Fibroblast of upper back skin (primary cell): ENCODE data around the gene TRIOBP.
"Not testable (repeated sequence)": the region's sequence is repeated elsewhere in the genome, so short reads cannot be mapped to it uniquely, and the experiment has no call there.

ENCODE experiments used
- DNase-seq: peaks from one replicate; pipeline ENCODE4 v3.0.0-alpha.2; 2013

TRIOBP gene

DNA sequence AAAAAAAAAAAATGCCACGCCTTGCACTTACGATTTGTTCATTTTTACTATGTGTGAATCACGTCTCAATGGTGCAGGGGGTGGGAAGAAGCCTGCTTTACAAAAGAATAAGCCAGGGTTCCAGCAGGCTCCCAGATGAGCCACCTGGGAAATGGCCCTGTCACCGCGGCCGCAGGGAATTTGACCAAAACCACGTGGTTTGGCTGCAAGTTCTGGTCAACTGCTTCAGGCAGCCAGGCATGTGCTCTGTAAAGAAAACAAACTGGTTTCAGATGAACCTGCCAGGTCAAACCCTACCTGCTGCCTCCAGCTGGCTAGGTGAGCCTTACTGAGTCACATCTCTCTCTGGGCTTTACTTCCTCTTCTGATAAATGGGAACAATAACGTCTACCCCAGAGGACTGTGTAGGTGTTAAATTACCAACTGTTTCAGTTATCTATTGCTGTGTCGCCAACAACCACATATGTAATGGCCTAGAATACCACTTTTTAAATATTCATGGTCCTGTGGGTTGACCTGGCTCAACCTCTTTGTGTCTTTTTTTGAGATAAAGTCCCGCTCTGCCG, 80.4 kb downstream of the TRIOBP start:
- peak; percentile 64 for DNase-seq

DNA sequence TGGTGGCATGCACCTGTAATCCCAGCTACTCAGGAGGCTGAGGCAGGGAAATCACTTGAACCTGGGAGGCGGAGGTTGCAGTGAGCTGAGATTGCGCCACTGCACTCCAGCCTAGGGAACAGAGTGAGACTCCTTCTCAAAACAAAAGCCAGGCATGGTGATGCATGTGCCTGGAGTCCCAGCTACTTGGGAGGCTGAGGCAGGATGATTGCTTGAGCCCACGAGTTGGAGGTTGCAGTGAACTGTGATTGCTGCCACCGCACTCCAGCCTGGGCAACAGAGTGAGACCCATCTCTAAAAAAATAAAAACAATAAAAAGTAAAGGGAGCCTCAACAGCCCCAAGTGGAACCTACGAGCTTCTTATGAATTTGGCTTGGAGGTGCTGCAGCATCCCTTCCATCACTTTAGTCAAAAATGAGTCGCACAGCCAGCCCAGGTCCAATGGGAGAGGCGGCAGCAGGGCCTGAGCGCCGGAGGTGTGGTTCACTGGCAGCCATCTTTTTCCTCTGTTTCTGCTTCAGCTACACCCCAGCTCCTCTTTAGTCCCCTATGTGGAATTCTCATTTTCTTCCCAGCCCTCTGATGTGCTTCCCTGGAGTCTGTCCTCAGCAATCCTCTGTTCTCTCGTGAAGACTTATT, 81.6 kb downstream of the TRIOBP start:
- no peak for DNase-seq

DNA sequence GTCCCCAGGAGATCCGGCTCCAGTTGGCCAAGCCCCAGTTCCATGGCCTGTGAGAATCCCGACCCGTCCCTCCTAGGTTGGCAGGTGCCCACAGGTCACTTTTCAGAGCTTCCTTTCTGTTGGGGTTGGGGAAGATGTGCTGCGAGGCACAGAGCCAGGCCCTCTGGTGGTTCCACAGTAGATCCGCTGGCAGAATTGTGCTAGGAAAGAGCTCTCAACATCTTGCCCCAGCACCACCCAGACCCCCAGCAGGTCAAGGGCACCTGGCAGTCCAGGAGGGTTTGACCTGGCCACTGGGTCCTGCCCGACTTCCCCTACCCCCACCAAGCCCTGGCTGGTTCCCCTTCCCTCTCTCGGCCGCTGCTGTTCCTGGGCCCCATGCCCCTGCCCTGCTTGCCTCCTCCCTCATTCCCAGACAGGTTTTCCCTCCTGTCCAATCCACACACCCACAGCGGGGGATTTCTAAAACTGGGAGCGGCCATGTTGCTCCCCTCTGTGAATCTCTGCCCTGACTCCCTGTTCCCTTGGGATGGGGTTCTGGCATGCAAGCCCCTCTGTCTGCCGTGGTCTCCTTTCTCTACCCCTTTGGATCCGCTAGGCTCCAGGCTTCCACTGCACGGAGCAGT, 84.7 kb downstream of the TRIOBP start:
- no peak for DNase-seq

DNA sequence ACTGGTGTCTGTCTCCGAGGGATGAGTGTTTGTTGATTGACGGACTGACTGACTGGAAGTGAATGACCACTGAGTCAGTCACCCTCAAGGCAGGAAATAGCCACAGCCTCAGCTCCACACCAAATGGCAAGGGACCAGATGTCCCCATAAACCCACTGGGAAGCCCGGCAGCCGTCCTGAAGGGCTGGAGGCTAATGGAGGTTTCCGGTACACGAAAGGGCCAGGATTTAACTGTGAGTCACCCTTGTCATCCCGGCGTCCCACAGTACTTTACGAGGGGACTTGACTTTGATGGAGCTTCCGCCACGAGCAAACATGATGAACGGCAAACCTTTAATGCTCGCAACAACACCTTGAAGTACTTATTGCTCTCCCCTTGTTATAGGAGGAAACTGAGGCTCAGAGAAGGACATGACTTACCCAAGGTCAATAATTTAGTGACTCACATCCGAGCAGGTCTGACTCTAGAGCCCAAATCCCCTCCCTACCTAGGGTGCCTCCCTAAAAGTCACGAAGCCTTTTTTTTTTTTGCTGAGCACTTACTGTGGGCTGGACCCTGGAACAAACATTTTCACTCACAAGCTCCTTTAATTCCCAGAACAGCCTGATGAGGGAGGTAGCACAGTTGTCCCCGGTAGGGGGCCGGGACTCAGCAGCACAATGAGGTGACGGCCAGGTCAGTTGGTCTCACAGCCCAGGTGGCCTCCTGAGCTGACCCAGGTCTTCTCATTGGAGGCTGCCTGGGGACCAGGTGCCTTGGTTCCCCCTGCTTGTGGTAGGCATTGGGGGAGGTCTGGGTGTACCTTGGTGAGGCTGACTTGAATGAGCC, 85.7 kb downstream of the TRIOBP start:
- DNase-seq, result peak; percentile 34

DNA sequence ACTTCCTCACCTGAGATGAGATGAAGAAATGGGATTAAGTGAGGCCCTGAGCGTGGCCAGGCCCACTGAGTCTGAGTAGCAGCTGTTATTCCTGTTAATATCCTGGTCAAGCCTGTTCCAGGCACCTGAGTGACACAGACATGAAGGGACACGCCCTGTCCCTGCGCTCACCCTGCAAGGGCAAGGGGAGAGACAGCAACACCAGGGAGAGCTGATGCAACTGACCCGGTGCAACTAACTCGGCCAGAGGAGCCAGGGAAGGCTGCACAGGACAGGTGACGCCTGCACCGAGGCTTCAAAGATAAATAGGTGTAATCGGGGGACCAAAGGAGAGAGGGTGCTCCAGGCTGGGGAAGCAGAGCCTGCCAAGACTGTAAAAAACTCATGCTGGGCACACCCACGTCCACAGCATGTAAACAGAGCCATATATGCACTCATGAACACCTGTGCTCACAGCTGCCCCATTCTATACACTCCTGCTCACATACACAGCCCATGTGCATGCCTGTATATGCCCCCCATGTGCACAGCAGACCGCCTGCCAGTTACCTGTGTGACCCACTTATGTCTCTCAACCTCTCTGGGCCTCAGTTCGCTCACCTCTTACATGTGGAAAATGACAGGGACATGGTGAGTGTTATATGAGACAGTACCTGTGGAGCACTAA, 88.1 kb downstream of the TRIOBP start:
- no peak for DNase-seq

DNA sequence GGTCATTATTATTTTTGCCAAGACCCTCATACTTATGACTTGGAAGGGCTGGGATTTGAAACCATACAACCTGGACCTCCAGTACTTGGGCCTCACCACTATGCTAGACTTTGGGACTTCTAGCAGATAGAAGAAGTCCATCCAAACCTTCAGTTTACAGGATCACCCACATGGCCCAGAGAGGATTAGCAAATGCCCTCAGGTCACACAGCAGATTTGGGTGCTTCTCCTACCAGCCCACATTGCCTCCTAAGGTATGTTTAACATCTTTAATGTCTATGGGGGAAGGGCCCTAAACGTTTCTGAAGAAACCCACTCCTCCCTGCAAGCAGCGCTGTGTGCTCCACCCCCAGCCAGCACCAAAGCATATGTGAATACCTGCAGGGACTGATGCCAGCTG, 93.4 kb downstream of the TRIOBP start:
- no peak for DNase-seq

DNA sequence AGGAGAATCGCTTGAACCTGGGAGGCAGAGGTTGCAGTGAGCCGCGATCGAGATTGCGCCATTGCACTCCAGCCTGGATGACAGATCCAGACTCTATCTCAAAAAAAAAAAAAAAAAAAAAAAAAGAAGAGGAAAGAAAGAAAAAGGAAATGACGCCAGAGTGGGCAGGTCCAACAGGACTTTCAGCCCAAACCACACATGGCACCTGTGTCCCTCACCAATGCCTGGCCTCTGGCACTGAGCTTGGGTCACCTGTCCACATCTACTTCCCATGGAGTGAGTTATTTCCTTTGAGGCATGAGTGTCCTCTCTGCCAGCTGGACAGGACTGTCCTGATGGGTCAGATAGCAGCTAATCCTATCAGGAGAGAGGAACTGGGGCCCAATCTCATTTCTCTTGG, 95.6 kb downstream of the TRIOBP start:
- DNase-seq, result no peak

DNA sequence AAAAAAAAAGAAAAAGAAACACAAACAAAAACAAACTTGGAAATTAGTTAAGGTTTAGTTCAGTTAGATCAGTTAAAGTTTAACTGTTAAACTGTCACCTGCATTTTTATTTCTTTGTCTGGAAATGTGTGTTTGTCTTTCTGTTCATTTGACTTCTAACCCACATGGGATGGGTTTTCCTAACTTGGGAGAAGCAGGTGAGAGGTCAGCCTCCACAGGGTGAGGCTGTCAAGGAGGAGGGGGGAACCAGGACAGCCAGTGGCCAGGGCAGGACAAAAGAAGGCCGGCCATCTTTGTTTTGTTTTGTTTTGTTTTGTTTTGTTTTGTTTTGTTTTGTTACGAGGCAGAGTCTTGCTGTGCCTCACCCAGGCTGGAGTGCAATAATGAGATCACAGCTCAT, 97.5 kb downstream of the TRIOBP start:
- no peak for DNase-seq

DNA sequence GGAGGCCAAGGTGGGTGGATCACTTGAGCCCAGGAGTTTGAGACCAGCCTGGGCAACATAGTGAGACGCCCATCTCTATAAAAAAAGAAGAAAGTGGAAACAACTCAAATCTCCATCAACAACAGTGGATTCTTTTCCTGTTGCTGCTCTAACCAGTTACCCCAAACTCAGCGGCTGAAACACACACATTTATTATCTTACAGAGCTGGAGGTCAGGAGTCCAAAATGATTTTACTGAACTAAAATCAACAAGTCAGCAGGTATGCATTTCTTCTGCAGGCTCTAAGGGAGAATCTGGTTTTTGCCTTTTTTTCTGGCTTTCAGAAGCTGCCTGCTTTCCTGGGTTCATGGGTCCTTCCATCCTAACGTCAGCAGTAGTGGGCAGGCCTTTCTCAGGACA, 99.2 kb downstream of the TRIOBP start:
- DNase-seq, result no peak

DNA sequence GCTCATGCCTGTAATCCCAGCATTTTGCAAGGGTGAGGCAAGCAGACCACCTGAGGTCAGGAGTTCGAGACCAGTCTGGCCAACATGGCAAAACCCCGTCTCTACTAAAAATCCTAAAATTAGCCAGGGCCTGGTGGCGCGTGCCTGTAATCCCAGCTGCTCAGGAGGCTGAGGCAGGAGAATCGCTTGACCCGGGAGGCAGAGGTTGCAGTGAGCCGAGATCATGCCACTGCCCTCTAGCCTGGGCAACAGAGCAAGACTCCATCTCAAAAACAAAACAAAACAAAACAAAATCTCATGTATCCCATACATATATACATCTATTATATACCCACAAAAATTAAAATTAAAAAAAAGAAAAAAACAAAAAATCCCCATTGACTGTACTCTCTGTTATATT, 100.4 kb downstream of the TRIOBP start:
- not testable (repeated sequence) for DNase-seq

DNA sequence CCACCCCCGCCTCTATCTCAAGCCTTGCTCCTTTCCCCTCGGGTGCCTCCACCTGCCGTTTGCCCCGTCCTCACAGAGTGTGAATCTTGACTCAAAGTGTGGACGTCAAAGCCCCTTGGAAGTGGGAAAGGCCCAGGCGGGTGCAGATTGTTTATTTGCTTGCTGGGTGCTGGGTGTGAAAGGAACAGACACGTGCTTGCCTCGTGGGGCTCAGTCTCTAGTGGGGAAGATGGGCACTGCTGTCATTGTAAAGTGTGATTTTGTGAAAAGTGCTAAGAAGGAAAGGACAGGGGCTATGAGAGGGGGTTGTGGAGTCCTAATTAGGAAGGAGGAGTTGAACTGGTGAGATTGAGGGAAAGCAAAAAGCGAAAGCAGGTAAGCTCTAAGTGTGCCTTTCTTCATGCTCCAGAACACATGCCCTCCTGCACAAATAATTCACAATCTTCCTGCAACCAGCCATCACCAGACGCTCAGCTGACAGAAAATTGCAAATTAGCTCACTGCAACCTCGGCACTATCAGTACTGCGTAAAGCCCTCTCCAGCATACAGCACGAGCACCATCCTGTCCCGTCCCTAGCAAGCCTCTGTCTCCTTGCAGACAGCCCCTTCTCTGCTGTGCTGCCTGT, 101.1 kb downstream of the TRIOBP start:
- no peak for DNase-seq

DNA sequence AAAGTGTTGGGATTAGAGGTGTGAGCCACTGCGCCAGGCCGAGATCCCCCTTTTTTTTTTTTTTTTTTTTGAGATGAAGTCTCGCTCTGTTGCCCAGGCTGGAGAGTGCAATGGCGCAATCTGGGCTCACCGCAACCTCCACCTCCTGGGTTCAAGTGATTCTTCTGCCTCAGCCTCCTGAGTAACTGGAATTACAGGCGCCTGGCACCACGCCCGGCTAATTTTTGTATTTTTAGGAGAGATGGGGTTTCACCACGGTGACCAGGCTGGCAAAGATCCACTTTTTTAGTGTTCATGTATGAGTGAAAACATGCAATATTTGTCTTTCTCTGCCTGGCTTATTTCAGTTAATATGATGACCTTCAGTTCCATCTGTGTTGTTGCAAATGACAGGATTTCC, 103.1 kb downstream of the TRIOBP start:
- not testable (repeated sequence) for DNase-seq

DNA sequence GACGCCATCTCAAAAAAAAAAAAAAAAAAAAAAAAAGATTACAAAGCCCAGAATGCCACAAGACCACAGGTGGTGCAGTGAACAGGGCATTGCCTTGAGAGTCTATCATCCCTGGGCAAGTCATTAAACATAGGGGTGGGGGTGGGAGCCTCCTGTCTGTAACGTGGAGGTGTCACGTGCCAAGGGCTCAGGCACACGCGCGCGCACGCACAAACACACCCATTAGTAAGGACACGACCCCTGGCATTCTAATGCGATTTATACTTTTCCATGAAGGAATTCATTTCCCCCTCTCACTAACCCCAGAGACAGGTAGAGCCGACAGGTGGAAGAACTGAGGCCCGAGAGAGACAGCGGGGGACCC, 105.1 kb downstream of the TRIOBP start:
- DNase-seq, result no peak

DNA sequence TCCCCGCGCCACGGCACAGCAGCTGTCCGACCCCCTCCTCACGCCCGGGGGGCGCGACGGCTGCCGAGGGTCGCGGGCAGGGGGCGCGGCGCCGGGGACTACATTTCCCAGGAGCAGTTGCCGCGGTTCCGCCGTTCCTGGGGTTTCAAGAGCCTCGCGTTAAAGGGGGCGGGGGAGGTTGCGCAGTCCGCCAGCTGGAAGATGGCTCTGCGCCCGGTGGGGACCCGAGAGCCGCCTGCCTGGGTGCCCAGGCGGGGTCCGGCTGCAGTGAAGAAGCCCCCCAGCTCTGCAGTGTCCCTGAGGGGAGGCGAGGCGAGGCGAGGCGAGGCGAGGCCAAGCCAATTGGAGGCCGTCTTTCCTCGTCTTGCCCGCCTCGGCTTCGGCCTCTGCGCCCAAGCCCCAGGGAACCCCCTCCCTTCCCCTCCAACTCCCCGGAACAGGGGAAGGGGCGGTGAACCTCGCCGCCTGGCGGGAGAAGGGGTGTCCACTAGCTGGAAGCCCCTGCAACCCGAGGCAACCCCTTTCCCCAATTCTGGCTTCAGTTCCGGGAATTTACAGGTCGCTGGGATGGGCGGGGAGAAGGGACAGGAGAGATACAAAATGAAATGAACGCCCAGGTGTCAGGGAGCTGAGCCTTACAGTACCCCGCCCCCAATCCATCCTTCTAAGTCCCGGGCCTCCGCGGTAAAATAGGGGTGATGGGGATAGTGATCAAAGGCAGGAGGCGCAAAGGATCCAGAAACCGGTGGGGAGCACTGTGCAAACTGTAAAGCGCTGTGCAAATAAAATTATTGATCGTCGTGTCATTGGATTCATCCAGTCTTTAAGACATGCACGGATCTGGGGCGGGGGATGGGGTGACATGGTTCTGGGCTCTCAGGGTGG, 105.7 kb downstream of the TRIOBP start:
- DNase-seq, result peak; percentile 43

DNA sequence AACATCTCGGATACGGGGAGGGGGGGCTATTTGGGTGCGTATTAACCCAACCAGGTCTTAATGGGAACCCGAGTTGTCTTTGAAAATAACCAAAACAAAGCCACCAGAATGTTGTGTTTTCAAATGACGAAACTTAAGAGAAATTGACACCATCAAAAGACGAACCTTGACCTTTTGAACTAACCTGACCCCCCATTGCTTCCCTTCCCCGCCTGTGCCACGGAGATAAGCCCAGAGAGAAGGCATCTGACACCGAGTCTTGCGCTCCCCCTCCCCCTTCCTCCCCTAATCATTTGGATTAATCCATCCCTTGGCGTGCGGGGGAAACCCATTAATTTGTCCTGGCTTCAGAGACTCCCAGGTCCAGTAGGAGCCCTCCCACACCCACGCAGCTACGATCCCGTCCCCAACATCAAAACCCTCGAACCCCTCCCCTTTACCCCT, 106.4 kb downstream of the TRIOBP start:
- no peak for DNase-seq

DNA sequence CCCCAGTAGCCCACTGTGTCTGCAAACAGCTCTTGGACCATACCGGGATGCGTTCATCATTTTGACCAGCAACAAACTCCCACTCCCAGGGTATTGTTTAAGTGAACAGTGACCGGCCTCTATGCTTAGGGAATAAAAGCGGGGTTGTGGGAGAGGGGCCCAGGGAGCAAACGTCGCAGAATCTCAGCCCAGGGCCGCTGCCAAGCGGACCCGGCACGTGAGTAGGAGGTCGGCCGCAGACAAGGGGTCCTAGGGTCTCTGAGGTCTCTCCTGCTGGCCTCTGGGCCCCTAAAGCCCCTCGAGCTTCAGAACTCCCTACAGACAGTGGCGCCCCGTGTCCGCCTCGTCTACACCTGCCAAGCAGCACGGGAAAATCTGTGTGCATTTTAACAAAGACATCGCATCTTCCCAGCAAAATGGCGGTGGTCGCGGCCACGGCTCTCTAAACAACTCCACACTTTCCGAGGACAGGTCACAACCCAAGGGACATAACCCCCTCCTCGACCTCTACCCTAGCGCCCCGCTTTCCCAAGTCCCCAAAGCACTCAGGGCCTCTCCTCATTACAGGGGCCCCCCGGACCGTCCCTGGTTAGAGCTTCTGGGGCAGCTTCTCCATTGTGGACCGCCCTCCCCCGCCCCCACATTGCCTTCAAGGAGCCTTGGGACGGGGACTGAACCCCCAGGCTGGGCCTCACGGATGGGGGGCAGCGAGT, 106.9 kb downstream of the TRIOBP start:
- no peak for DNase-seq

DNA sequence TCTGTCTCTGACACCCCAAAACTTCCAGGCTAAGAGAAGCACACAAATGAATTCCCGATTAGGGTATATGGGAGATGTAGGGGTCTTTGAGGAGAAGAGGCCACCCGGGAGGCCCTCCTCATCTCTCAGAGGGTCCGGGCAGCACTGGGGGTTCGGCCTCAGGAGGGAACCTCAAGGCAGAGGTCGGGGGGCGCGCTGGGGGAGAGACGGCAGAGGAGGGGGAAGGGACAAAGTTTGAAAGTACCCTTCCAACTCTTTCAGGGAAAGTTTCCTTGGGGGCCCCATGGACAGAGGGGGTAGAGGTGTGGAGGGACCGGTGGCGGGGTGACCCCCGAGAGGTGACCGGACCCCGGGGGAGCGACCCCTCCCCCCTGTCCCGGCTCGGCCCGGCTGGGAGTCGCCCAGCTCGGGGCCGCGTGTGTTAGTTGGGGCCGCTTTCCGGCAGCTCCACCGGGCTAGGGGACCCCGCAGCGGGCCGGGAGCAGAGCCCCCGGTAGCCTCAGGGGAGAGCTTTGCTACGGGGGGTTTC, 107.6 kb downstream of the TRIOBP start:
- no peak for DNase-seq

DNA sequence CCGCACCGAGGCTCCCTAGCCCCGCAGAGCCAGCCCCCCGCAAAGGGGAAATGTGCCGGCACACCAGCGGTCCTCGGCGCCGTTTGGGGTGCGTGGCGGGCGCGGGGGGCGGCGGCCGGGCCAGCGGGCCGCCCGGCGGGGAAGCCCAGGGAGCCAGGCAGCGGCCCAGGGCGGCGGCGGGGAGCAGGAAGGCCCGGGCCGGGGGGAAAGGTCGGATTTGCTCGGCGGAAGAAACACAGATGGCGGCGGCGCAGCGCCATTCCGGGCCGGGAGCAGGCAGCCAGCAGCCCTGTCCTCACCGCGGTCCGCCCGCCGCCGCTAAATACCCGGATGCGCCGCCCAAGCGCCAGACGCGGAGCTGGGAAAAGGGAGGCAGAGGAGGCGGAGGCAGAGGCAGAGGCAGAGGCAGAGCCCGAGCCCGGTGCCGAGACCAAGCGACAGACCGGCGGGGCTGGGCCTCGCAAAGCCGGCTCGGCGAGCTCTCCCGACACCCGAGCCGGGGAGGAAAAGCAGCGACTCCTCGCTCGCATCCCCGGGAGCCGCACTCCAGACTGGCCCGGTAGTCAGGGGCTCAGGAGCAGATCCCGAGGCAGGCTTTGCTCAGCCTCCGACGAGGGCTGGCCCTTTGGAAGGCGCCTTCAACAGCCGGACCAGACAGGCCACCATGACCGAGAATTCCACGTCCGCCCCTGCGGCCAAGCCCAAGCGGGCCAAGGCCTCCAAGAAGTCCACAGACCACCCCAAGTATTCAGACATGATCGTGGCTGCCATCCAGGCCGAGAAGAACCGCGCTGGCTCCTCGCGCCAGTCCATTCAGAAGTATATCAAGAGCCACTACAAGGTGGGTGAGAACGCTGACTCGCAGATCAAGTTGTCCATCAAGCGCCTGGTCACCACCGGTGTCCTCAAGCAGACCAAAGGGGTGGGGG, 108.3 kb downstream of the TRIOBP start:
- DNase-seq, result peak; percentile 81

DNA sequence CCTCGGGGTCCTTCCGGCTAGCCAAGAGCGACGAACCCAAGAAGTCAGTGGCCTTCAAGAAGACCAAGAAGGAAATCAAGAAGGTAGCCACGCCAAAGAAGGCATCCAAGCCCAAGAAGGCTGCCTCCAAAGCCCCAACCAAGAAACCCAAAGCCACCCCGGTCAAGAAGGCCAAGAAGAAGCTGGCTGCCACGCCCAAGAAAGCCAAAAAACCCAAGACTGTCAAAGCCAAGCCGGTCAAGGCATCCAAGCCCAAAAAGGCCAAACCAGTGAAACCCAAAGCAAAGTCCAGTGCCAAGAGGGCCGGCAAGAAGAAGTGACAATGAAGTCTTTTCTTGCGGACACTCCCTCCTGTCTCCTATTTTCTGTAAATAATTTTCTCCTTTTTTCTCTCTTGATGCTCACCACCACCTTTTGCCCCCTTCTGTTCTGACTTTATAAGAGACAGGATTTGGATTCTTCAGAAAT, 109.0 kb downstream of the TRIOBP start:
- no peak for DNase-seq
